ENCODE measurements around the gene BSCL2.
"Not testable (repeated sequence)": the region's sequence is repeated elsewhere in the genome, so short reads cannot be mapped to it uniquely, and the experiment has no call there.

Gene BSCL2

GRCh38 chr11:62675415-62675814 is 31.8 kb downstream of the BSCL2 start:
- not testable (repeated sequence) for H3K36me3 ChIP-seq (ENCODE audit: control insufficient read depth, insufficient read depth, low read length); H2BK15ac ChIP-seq (replicated peaks; ENCODE audit: low read depth); H3K56ac ChIP-seq (ENCODE audit: low read length); H3K4me2 ChIP-seq (ENCODE audit: low read length); H3K23ac ChIP-seq (ENCODE audit: low read length); DNase-seq; H4K5ac ChIP-seq (ENCODE audit: low read length); H3K18ac ChIP-seq (ENCODE audit: low read length); H3K4me3 ChIP-seq (ENCODE audit: low read length); H3K27ac ChIP-seq (ENCODE audit: low read depth, low read length); H3K4ac ChIP-seq (ENCODE audit: low read depth, low read length); H2BK120ac ChIP-seq (ENCODE audit: low read depth, low read length); H4K8ac ChIP-seq (ENCODE audit: low read depth, low read length); H3K9ac ChIP-seq (ENCODE audit: low read length); H2BK5ac ChIP-seq (ENCODE audit: low read length); H3K4me1 ChIP-seq (ENCODE audit: control insufficient read depth, low read depth, low read length); H3K27me3 ChIP-seq (ENCODE audit: insufficient read depth, low read length, poor library complexity); H2AK5ac ChIP-seq (ENCODE audit: low read length)
- WGBS (ENCODE audit: extremely low coverage, insufficient coverage, low lambda C conversion rate): no CpG with 5 or more reads among the region's 10 CpGs
- peaks cover 14% of the 10 kb centered on the region for H3K79me2 ChIP-seq (ENCODE audit: control insufficient read depth, insufficient read depth, low read length)
- H3K79me1 ChIP-seq (ENCODE audit: low read length): peaks cover 11% of the 10 kb centered on the region

DNA sequence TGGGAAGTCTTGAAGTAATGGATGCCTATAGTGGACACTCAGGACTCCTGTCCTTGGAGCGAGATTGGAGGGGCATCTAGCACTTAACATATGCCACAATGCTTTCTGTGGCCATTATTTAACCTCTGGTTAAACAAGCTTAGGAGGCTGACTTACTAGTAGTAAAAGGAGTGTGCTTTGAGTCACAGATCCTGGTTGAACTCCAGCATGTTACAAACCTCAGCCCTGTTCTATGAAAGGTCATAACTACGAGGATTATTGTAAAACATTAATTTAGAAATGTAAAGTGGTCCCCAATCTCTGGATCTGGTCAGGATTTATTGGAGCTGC is 34.1 kb downstream of the BSCL2 start:
- Histone ChIP-seq H2BK5ac (ENCODE audit: low read length) (no peak overlapping the region), H2AK5ac (ENCODE audit: low read length) (no peak overlapping the region), H3K79me2 (ENCODE audit: control insufficient read depth, insufficient read depth, low read length) (peaks cover 9% of the 10 kb centered on the region), H2BK120ac (ENCODE audit: low read depth, low read length) (no peak overlapping the region), H3K23ac (ENCODE audit: low read length) (no peak overlapping the region), H3K4me3 (ENCODE audit: low read length) (no peak overlapping the region), H4K5ac (ENCODE audit: low read length) (no peak overlapping the region), H3K18ac (ENCODE audit: low read length) (no peak overlapping the region), H3K56ac (ENCODE audit: low read length) (peak overlapping the region; percentile 100), H4K8ac (ENCODE audit: low read depth, low read length) (no peak overlapping the region), H3K9ac (ENCODE audit: low read length) (peak overlapping the region; percentile 98), H3K27me3 (ENCODE audit: insufficient read depth, low read length, poor library complexity) (no peaks in the 10 kb centered on the region), H3K4ac (ENCODE audit: low read depth, low read length) (no peak overlapping the region), H2BK15ac (replicated peaks; ENCODE audit: low read depth) (no peak overlapping the region), H3K27ac (ENCODE audit: low read depth, low read length) (no peak overlapping the region), H3K4me1 (ENCODE audit: control insufficient read depth, low read depth, low read length) (peaks cover 3% of the 10 kb centered on the region), H3K79me1 (ENCODE audit: low read length) (peaks cover 9% of the 10 kb centered on the region), H3K4me2 (ENCODE audit: low read length) (no peak overlapping the region), H3K36me3 (ENCODE audit: control insufficient read depth, insufficient read depth, low read length) (peaks cover 5% of the 10 kb centered on the region)
- WGBS (ENCODE audit: extremely low coverage, insufficient coverage, low lambda C conversion rate): no CpG with 5 or more reads among the region's 2 CpGs
- no peak for DNase-seq

DNA sequence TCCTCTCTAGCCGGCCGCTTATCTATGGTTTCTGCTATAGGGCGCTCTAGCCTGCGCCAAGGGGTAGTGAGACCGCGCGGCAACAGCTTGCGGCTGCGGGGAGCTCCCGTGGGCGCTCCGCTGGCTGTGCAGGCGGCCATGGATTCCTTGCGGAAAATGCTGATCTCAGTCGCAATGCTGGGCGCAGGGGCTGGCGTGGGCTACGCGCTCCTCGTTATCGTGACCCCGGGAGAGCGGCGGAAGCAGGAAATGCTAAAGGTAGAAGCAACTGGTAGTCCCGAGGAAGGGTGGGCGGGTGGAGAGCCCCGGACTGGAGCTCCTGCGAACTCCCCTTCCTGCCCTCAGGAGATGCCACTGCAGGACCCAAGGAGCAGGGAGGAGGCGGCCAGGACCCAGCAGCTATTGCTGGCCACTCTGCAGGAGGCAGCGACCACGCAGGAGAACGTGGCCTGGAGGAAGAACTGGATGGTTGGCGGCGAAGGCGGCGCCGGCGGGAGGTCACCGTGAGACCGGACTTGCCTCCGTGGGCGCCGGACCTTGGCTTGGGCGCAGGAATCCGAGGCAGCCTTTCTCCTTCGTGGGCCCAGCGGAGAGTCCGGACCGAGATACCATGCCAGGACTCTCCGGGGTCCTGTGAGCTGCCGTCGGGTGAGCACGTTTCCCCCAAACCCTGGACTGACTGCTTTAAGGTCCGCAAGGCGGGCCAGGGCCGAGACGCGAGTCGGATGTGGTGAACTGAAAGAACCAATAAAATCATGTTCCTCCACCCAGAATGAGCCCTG is 35.4 kb downstream of the BSCL2 start, which contains the start of the genes LBHD1 and UQCC3:
Gene LBHD1, minus strand, starts transcription at position 660 of the 782 bp plus-strand sequence. CDS start 2,236 bp downstream, outside the sequence.
Gene UQCC3, plus strand, starts transcription at position 66 of the 782 bp plus-strand sequence. Its CDS starts 73 bp downstream, at position 139.
- Histone ChIP-seq H3K18ac (ENCODE audit: low read length) (peak within 1 kb of the TSS; percentile 51), H3K23ac (ENCODE audit: low read length) (peak within 1 kb of the TSS; percentile 99), H3K79me1 (ENCODE audit: low read length) (peaks cover 10% of the 10 kb centered on the region), H3K79me2 (ENCODE audit: control insufficient read depth, insufficient read depth, low read length) (peaks cover 12% of the 10 kb centered on the region), H3K4me1 (ENCODE audit: control insufficient read depth, low read depth, low read length) (no peaks in the 10 kb centered on the region), H3K27me3 (ENCODE audit: insufficient read depth, low read length, poor library complexity) (no peaks in the 10 kb centered on the region), H3K4me3 (ENCODE audit: low read length) (peak within 1 kb of the TSS; percentile 72), H4K8ac (ENCODE audit: low read depth, low read length) (no peak within 1 kb of the TSS), H3K4ac (ENCODE audit: low read depth, low read length) (peak within 1 kb of the TSS; percentile 87), H2BK5ac (ENCODE audit: low read length) (peak within 1 kb of the TSS; percentile 84), H3K36me3 (ENCODE audit: control insufficient read depth, insufficient read depth, low read length) (peaks cover 5% of the 10 kb centered on the region), H2BK15ac (replicated peaks; ENCODE audit: low read depth) (no peak within 1 kb of the TSS), H4K5ac (ENCODE audit: low read length) (peak within 1 kb of the TSS; percentile 71), H2BK120ac (ENCODE audit: low read depth, low read length) (no peak within 1 kb of the TSS), H2AK5ac (ENCODE audit: low read length) (no peak within 1 kb of the TSS), H3K4me2 (ENCODE audit: low read length) (peak within 1 kb of the TSS; percentile 81), H3K56ac (ENCODE audit: low read length) (peak within 1 kb of the TSS; percentile 100), H3K27ac (ENCODE audit: low read depth, low read length) (peak within 1 kb of the TSS; percentile 87), H3K9ac (ENCODE audit: low read length) (peak within 1 kb of the TSS; percentile 98)
- peak; percentile 96 for DNase-seq
- WGBS (ENCODE audit: extremely low coverage, insufficient coverage, low lambda C conversion rate): no CpG with 5 or more reads among the region's 59 CpGs

- Histone ChIP-seq H2BK5ac (ENCODE audit: low read length) (no peak overlapping the region), H3K4ac (ENCODE audit: low read depth, low read length) (peak overlapping the region; percentile 87), H3K27ac (ENCODE audit: low read depth, low read length) (peak overlapping the region; percentile 87), H3K23ac (ENCODE audit: low read length) (no peak overlapping the region), H3K27me3 (ENCODE audit: insufficient read depth, low read length, poor library complexity) (no peaks in the 10 kb centered on the region), H2BK15ac (replicated peaks; ENCODE audit: low read depth) (no peak overlapping the region), H3K79me2 (ENCODE audit: control insufficient read depth, insufficient read depth, low read length) (peaks cover 17% of the 10 kb centered on the region), H3K36me3 (ENCODE audit: control insufficient read depth, insufficient read depth, low read length) (peaks cover under 1% of the 10 kb centered on the region), H4K5ac (ENCODE audit: low read length) (peak overlapping the region; percentile 71), H2BK120ac (ENCODE audit: low read depth, low read length) (no peak overlapping the region), H3K4me2 (ENCODE audit: low read length) (peak overlapping the region; percentile 70), H3K18ac (ENCODE audit: low read length) (peak overlapping the region; percentile 51), H3K9ac (ENCODE audit: low read length) (peak overlapping the region; percentile 98), H3K79me1 (ENCODE audit: low read length) (peaks cover 12% of the 10 kb centered on the region), H3K4me3 (ENCODE audit: low read length) (peak overlapping the region; percentile 72), H3K4me1 (ENCODE audit: control insufficient read depth, low read depth, low read length) (no peaks in the 10 kb centered on the region), H2AK5ac (ENCODE audit: low read length) (no peak overlapping the region), H3K56ac (ENCODE audit: low read length) (peak overlapping the region; percentile 100), H4K8ac (ENCODE audit: low read depth, low read length) (no peak overlapping the region)
- WGBS (ENCODE audit: extremely low coverage, insufficient coverage, low lambda C conversion rate): no CpG with 5 or more reads among the region's 17 CpGs
- DNase-seq: no peak
Observed at GRCh38 chr11:62671236-62671607, 36.0 kb downstream of the BSCL2 start.

GRCh38 chr11:62669420-62670161 is 37.6 kb downstream of the BSCL2 start:
- H3K23ac ChIP-seq (ENCODE audit: low read length): no peak overlapping the region
- no peak overlapping the region for H2AK5ac ChIP-seq (ENCODE audit: low read length)
- no peak overlapping the region for H3K4ac ChIP-seq (ENCODE audit: low read depth, low read length)
- H3K79me1 ChIP-seq (ENCODE audit: low read length): peaks cover 13% of the 10 kb centered on the region
- H3K4me3 ChIP-seq (ENCODE audit: low read length): no peak overlapping the region
- no peaks in the 10 kb centered on the region for H3K4me1 ChIP-seq (ENCODE audit: control insufficient read depth, low read depth, low read length)
- no peak overlapping the region for H3K27ac ChIP-seq (ENCODE audit: low read depth, low read length)
- peak; percentile 52 for DNase-seq
- H2BK120ac ChIP-seq (ENCODE audit: low read depth, low read length): no peak overlapping the region
- H2BK15ac ChIP-seq (replicated peaks; ENCODE audit: low read depth): no peak overlapping the region
- H3K56ac ChIP-seq (ENCODE audit: low read length): peak overlapping the region; percentile 30
- H3K9ac ChIP-seq (ENCODE audit: low read length): peak overlapping the region; percentile 19
- WGBS (ENCODE audit: extremely low coverage, insufficient coverage, low lambda C conversion rate): no CpG with 5 or more reads among the region's 4 CpGs
- peaks cover 28% of the 10 kb centered on the region for H3K79me2 ChIP-seq (ENCODE audit: control insufficient read depth, insufficient read depth, low read length)
- no peak overlapping the region for H4K5ac ChIP-seq (ENCODE audit: low read length)
- H3K4me2 ChIP-seq (ENCODE audit: low read length): no peak overlapping the region
- H2BK5ac ChIP-seq (ENCODE audit: low read length): no peak overlapping the region
- no peaks in the 10 kb centered on the region for H3K27me3 ChIP-seq (ENCODE audit: insufficient read depth, low read length, poor library complexity)
- H3K18ac ChIP-seq (ENCODE audit: low read length): no peak overlapping the region
- H4K8ac ChIP-seq (ENCODE audit: low read depth, low read length): no peak overlapping the region
- H3K36me3 ChIP-seq (ENCODE audit: control insufficient read depth, insufficient read depth, low read length): no peaks in the 10 kb centered on the region

All from mesendoderm (in vitro differentiated cells).